GM18498 (cell line): ENCODE measurements around the gene DOCK7.
"Not testable (repeated sequence)": the region's sequence is repeated elsewhere in the genome, so short reads cannot be mapped to it uniquely, and the experiment has no call there.

Experiments
- ATAC-seq: cut with Tn5 transposase; IDR thresholded peaks from one replicate; pipeline ENCODE4 v1.9.1; 2021; ENCODE audit warnings: mild to moderate bottlenecking, moderate library complexity; ENCODE audit not compliant: unreplicated experiment

The DOCK7 gene

GRCh38 chr1:62612770-62613169, 75.4 kb downstream of the DOCK7 start:
- ATAC-seq = no peak

GRCh38 chr1:62610588-62610987, 77.6 kb downstream of the DOCK7 start:
- ATAC-seq = not testable (repeated sequence)

- ATAC-seq = no peak
Measured at GRCh38 chr1:62608905-62609304, 79.3 kb downstream of the DOCK7 start.

- ATAC-seq = no peak
Measured at GRCh38 chr1:62601457-62601856, 86.7 kb downstream of the DOCK7 start.

GRCh38 chr1:62599044-62599443, 89.1 kb downstream of the DOCK7 start:
- ATAC-seq = no peak

GRCh38 chr1:62597281-62597680, 90.9 kb downstream of the DOCK7 start, which contains the start of gene ANGPTL3:
Gene ANGPTL3, plus strand, starts transcription at chr1:62597520. Its CDS starts 47 bp downstream, at chr1:62597567.
- ATAC-seq = no peak

- ATAC-seq = no peak
Measured at GRCh38 chr1:62595647-62596046, 92.5 kb downstream of the DOCK7 start.

GRCh38 chr1:62593825-62594394, 94.3 kb downstream of the DOCK7 start:
- ATAC-seq = no peak

GRCh38 chr1:62590970-62591368, 97.2 kb downstream of the DOCK7 start:
- no peak for ATAC-seq

- no peak for ATAC-seq
Measured at GRCh38 chr1:62590255-62590969, 97.8 kb downstream of the DOCK7 start.

GRCh38 chr1:62589321-62589720, 98.9 kb downstream of the DOCK7 start:
- no peak for ATAC-seq

- ATAC-seq = no peak
Measured at GRCh38 chr1:62588000-62588399, 100.2 kb downstream of the DOCK7 start.

- no peak for ATAC-seq
Measured at GRCh38 chr1:62585469-62586155, 102.6 kb downstream of the DOCK7 start.

- no peak for ATAC-seq
Measured at GRCh38 chr1:62573675-62574074, 114.5 kb downstream of the DOCK7 start.

- no peak for ATAC-seq
Measured at GRCh38 chr1:62572476-62572875, 115.7 kb downstream of the DOCK7 start.

- not testable (repeated sequence) for ATAC-seq
Measured at GRCh38 chr1:62571517-62571916, 116.7 kb downstream of the DOCK7 start.

- ATAC-seq = not testable (repeated sequence)
Measured at GRCh38 chr1:62567926-62568325, 120.3 kb downstream of the DOCK7 start.

- ATAC-seq = not testable (repeated sequence)
Measured at GRCh38 chr1:62567182-62567581, 121.0 kb downstream of the DOCK7 start.

- ATAC-seq = no peak
Measured at GRCh38 chr1:62561306-62561705, 126.9 kb downstream of the DOCK7 start.

GRCh38 chr1:62544570-62544969, 143.6 kb downstream of the DOCK7 start:
- no peak for ATAC-seq

GRCh38 chr1:62541048-62541447, 147.1 kb downstream of the DOCK7 start:
- ATAC-seq = no peak

- ATAC-seq = no peak
Measured at GRCh38 chr1:62539028-62539447, 149.1 kb downstream of the DOCK7 start.
